ENCODE results near the gene RARB. TPM values are rescaled to one million over a fixed set of nuclear protein-coding genes. Genes with fewer than 3 reads are reported as not detected.
A peak's percentile ranks its signal among the peaks of the same experiment; 100 is the strongest.

The RARB gene
- polyA plus RNA-seq, 1 experiment, result 7.8 TPM

DNA sequence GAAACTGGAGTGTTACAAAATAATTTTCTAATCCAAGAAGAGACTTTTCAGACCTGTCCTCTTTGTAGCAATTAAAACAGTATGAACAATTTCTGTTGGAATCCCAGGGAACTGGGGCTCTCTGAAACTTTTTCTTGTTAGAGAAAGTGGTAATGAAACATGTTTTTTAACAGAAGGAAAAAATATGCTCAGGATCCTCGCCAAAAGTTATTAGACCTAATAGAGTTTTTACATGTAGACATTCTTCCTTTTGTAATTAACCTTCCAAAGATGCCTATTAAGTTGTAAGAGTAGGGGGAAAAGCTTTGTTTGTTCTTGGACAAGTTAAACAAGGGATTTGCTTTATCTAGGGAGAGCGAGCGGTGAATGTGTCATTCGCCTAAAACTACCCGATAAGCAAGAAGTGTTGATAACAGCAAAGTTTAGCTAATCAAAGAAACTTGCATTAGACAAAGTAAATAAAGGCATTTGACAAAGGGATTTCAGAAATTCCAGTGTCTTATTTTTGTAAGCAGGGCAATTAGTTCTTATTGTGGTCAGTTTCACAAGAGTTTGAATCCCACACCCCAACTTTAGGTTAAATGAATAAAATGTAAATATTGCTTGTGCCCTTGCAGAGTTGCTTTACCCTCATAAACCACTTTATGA lies 2.3 kb downstream of the RARB start:
- H3K4me3 ChIP-seq (ENCODE audit: low read depth, low read length), result peak overlapping the region; percentile 48

GRCh38 chr3:25430935-25431770 lies 3.1 kb downstream of the RARB start:
- POLR2A ChIA-PET, result no interaction called here
- TF ChIP-seq, protein P1, sequence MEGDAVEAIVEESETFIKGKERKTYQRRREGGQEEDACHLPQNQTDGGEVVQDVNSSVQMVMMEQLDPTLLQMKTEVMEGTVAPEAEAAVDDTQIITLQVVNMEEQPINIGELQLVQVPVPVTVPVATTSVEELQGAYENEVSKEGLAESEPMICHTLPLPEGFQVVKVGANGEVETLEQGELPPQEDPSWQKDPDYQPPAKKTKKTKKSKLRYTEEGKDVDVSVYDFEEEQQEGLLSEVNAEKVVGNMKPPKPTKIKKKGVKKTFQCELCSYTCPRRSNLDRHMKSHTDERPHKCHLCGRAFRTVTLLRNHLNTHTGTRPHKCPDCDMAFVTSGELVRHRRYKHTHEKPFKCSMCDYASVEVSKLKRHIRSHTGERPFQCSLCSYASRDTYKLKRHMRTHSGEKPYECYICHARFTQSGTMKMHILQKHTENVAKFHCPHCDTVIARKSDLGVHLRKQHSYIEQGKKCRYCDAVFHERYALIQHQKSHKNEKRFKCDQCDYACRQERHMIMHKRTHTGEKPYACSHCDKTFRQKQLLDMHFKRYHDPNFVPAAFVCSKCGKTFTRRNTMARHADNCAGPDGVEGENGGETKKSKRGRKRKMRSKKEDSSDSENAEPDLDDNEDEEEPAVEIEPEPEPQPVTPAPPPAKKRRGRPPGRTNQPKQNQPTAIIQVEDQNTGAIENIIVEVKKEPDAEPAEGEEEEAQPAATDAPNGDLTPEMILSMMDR (IDR thresholded peaks at IDR 0.05; ENCODE audit: insufficient read depth, low read depth, low read length), result no peak
- H3K4me3 ChIP-seq (ENCODE audit: low read depth, low read length), result peak overlapping the region; percentile 48

More for the DNA sequence above, 2.3 kb downstream of the RARB start:
- TF ChIP-seq, protein P1 (IDR thresholded peaks at IDR 0.05; ENCODE audit: insufficient read depth, low read depth, low read length), result no peak
- H3K27me3 ChIP-seq (ENCODE audit: control insufficient read depth, insufficient read depth, low read length), result no peaks in the 10 kb centered on the region
- ChIA-PET CTCF (interaction anchor here (0.6 to 1.3 kb wide), 2 partner anchors 13 to 163 kb away, joined by 3 read pairs; no protein-coding TSS in a partner anchor), POLR2A (interaction anchor here (0.6 kb wide), 1 partner anchor 23 kb away, joined by 21 read pairs; no protein-coding TSS in a partner anchor)
- H3K36me3 ChIP-seq (ENCODE audit: control insufficient read depth, insufficient read depth, low read length), result no peaks in the 10 kb centered on the region
- DNase-seq (ENCODE audit: low read depth), result no peak

GRCh38 chr3:25432176-25432720 lies 4.2 kb downstream of the RARB start:
- no peak overlapping the region for H3K4me3 ChIP-seq (ENCODE audit: low read depth, low read length)
- CTCF ChIA-PET, result interaction anchor here (1.6 kb wide), 1 partner anchor 10 kb away, joined by 8 read pairs; no protein-coding TSS in a partner anchor
- no peak for DNase-seq (ENCODE audit: low read depth)

More at GRCh38 chr3:25430935-25431770, 3.1 kb downstream of the RARB start:
- no peak for DNase-seq (ENCODE audit: low read depth)
- Histone ChIP-seq H3K36me3 (ENCODE audit: control insufficient read depth, insufficient read depth, low read length) (no peaks in the 10 kb centered on the region), H3K27me3 (ENCODE audit: control insufficient read depth, insufficient read depth, low read length) (no peaks in the 10 kb centered on the region)
- CTCF ChIA-PET, result interaction anchor here (0.6 to 1.3 kb wide), 2 partner anchors 12 to 163 kb away, joined by 3 read pairs; no protein-coding TSS in a partner anchor

GRCh38 chr3:25433106-25433505 lies 5.0 kb downstream of the RARB start:
- Histone ChIP-seq H3K27me3 (ENCODE audit: control insufficient read depth, insufficient read depth, low read length) (no peaks in the 10 kb centered on the region), H3K36me3 (ENCODE audit: control insufficient read depth, insufficient read depth, low read length) (no peaks in the 10 kb centered on the region), H3K4me3 (ENCODE audit: low read depth, low read length) (no peak overlapping the region)
- CTCF ChIA-PET, result interaction anchor here (1.3 to 1.6 kb wide), 2 partner anchors 9 to 37 kb away, joined by 4 to 8 read pairs; no protein-coding TSS in a partner anchor
- POLR2A ChIA-PET, result no interaction called here
- TF ChIP-seq, protein P1 (IDR thresholded peaks at IDR 0.05; ENCODE audit: insufficient read depth, low read depth, low read length), result no peak
- DNase-seq (ENCODE audit: low read depth), result no peak

More at GRCh38 chr3:25432176-25432720, 4.2 kb downstream of the RARB start:
- POLR2A ChIA-PET, result no interaction called here
- Histone ChIP-seq H3K27me3 (ENCODE audit: control insufficient read depth, insufficient read depth, low read length) (no peaks in the 10 kb centered on the region), H3K36me3 (ENCODE audit: control insufficient read depth, insufficient read depth, low read length) (no peaks in the 10 kb centered on the region)
- TF ChIP-seq, protein P1 (IDR thresholded peaks at IDR 0.05; ENCODE audit: insufficient read depth, low read depth, low read length), result no peak

GRCh38 chr3:25433868-25434267 lies 5.8 kb downstream of the RARB start:
- CTCF ChIA-PET, result interaction anchor here (1.3 kb wide), 1 partner anchor 36 kb away, joined by 4 read pairs; no protein-coding TSS in a partner anchor
- POLR2A ChIA-PET, result no interaction called here
- TF ChIP-seq, protein P1 (IDR thresholded peaks at IDR 0.05; ENCODE audit: insufficient read depth, low read depth, low read length), result no peak
- Histone ChIP-seq H3K4me3 (ENCODE audit: low read depth, low read length) (no peak overlapping the region), H3K27me3 (ENCODE audit: control insufficient read depth, insufficient read depth, low read length) (no peaks in the 10 kb centered on the region), H3K36me3 (ENCODE audit: control insufficient read depth, insufficient read depth, low read length) (no peaks in the 10 kb centered on the region)
- no peak for DNase-seq (ENCODE audit: low read depth)
